A172 (cell line): ENCODE results near the gene ARID1B. TPM values are rescaled to one million over a fixed set of nuclear protein-coding genes. Genes with fewer than 3 reads are reported as not detected.

Experiments
- DNase-seq: peaks from one replicate; pipeline ENCODE4 v3.0.0-alpha.2; 2015; ENCODE audit warnings: low spot score
- total RNA-seq: library from RNA; depleted of rRNA; stranded (reverse); fragments of >200 nt; shearing (Covaris generic); gene quantifications from 2 replicates; pipeline ENCODE4 v1.2.3, GENCODE V29; 2014

The ARID1B gene
- total RNA-seq, 1 experiment from 2014 or later = 14.4 TPM

GRCh38 chr6:157181649-157182048 lies 404.5 kb downstream of the ARID1B start:
- no peak for DNase-seq

DNA sequence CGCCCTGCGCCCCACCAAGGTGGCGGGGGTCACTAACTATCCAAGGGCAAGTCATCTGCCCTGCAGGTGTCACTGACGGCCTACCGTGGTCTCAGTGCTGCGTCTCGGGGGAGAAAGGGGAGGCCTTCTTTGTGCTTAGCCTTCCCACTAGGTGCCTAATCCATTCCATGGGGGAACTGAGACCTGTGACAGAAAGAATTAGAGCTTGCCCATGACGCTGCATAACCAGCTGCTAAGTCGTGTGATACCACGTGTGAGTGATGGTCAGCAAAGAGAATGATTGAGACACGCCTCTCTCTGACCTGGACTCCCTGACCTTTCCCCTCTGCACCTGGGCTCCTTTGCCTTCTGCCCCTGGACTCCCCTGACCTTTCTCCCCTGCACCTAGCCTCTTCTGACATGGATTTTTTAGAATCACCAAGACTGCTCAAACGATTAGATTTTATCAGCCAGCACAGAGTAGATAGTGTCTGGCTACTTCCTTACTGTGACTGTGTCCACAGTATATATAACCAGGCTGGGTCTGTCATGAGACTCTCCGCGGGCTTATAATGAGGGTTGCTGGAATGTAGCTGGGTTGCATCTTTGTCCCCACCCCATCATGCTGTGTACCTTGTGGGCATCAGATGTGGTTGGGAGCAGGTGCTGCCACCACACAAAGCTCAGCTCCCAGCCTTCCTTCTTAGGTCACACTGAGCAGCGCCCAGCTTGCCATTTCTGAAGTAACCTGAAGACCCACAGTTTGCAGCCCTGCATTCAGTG lies 405.5 kb downstream of the ARID1B start:
- DNase-seq = no peak

GRCh38 chr6:157184202-157185015 lies 407.2 kb downstream of the ARID1B start:
- DNase-seq = peak; percentile 54

- no peak for DNase-seq
Observed at GRCh38 chr6:157185171-157185570, 408.0 kb downstream of the ARID1B start.

GRCh38 chr6:157185986-157186385 lies 408.8 kb downstream of the ARID1B start:
- DNase-seq = no peak

DNA sequence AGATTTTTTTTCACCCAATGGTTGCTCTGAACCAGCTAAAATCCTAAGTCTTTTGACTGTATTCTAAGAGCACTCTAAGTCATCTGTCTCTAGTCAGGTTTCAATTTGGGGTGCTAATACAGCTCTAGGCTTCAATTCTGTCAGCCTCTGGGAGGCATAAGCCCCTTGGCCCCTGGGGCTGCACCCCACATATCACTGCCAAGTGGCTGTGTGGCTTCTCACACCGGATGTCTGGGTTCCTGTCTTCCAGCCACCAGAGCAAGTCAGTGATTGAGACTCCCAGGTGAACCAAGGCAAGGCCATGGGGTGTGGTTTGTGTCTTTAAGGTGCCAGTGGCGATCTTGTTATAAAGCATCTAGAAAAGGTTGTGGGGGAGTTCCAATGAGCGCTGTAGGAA lies 409.6 kb downstream of the ARID1B start:
- no peak for DNase-seq

GRCh38 chr6:157187182-157188083 lies 410.3 kb downstream of the ARID1B start:
- peak; percentile 34 for DNase-seq

GRCh38 chr6:157188213-157188612 lies 411.0 kb downstream of the ARID1B start:
- DNase-seq = no peak

DNA sequence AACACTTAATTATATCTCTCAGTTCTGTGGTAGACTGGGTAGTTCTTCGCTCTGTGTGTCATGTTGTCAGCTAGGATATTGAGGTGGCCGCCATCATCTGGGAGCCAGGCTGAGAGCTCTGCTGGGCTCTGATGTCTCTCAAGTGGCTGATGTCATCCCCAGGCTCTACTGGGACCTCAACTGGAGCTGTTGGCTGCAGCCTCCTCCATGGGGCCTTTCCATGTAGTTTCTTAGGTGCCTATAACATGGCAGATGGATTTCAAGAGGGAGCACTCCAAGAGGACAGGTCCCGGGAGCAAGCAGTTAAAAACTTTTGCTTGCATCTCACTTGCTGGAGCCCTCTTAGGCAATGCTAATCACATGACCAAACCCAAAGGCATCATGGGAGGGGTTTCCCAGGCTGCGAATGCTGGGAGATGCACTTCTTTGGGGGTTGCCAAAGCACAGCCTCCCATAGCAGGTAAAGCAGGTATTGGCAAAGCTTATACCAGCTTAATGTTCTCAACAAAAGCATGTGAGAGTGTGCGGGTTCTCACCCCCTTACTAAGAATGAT lies 416.3 kb downstream of the ARID1B start:
- no peak for DNase-seq

DNA sequence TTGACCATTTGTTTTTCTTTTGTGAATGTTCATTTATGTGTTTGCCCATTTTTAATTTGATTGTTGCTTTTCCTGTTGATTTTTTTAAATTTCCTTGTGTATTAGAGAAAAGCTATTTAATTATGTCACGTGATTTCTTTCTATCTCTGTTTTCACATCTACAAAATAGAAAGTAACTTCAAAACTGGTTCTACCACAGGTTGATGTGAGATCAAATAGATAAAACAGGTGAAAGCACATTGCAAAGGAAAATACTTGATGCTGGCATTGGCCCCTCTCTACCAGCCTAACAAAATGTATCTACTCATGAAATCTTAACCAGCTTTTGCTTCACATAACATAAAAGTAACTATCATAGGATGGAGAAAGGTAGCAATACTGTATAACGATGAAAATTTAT lies 416.9 kb downstream of the ARID1B start:
- no peak for DNase-seq

DNA sequence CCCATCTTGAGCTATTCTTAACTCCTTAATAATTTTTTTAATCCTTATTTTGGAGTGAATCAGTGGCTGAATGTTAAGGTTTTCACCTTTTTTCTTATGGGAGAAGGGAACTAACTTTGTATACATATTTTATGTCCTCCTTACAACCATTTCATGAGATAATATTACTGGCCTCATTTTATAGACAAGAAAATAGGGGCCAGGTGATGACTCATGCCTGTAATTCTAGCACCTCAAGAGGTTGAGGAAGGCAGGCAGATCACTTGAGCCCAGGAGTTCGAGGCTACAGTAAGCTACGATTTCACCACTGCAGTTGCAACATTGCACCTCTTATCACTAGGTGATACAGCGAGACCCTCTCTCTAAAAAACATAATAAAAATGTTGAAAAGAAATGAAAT lies 417.5 kb downstream of the ARID1B start:
- DNase-seq = no peak

DNA sequence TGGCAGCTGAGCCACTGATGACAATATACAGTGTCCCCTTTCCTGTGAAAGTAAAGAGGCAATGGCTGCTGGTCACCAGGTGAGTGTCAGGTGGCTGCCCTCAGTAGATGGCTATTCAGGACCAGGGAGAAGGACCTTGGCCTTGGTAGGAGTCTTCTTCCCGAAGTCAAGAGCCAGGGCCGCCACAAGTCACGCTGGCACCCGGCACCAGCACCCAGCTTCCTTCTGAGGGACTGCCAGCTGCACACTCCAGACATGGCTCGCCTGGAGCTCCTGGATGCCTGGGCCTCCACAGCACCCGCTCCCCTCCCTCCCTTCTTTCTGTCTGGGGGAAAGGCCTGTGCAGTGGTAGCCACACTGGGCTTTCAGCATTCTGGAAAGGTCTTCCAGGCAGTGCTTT lies 419.2 kb downstream of the ARID1B start:
- DNase-seq = no peak

- DNase-seq = no peak
Observed at GRCh38 chr6:157198425-157199279, 421.5 kb downstream of the ARID1B start.

GRCh38 chr6:157200117-157200516 lies 422.9 kb downstream of the ARID1B start:
- DNase-seq = no peak

GRCh38 chr6:157200611-157201010 lies 423.4 kb downstream of the ARID1B start:
- no peak for DNase-seq

GRCh38 chr6:157201083-157201482 lies 423.9 kb downstream of the ARID1B start:
- DNase-seq = no peak

- no peak for DNase-seq
Observed at GRCh38 chr6:157203312-157203744, 426.1 kb downstream of the ARID1B start.

GRCh38 chr6:157203764-157204163 lies 426.6 kb downstream of the ARID1B start:
- DNase-seq = no peak

- DNase-seq = no peak
Observed at GRCh38 chr6:157205473-157206358, 428.5 kb downstream of the ARID1B start.

- DNase-seq = no peak
Observed at GRCh38 chr6:157206359-157206815, 429.2 kb downstream of the ARID1B start.
